Ammon's horn (tissue), 1 donor: Measurements from ENCODE around the gene SEMA3C.
A peak's percentile ranks its signal among the peaks of the same experiment; 100 is the strongest.

Experiments
- DNase-seq: peaks from one replicate; pipeline ENCODE4 v3.0.0-alpha.2; 2016; ENCODE audit warnings: low spot score

Gene SEMA3C

GRCh38 chr7:80848841-80849240 lies 70.0 kb downstream of the SEMA3C start:
- DNase-seq, result no peak

GRCh38 chr7:80847895-80848294 lies 71.0 kb downstream of the SEMA3C start:
- DNase-seq, result no peak

GRCh38 chr7:80847027-80847426 lies 71.8 kb downstream of the SEMA3C start:
- DNase-seq, result no peak

- DNase-seq, result no peak
These were observed 73.9 kb downstream of the SEMA3C start for GRCh38 chr7:80844916-80845315.

- DNase-seq, result no peak
These were observed 75.7 kb downstream of the SEMA3C start for GRCh38 chr7:80843018-80843677.

GRCh38 chr7:80842022-80842790 lies 76.6 kb downstream of the SEMA3C start:
- DNase-seq, result no peak

GRCh38 chr7:80841423-80841955 lies 77.4 kb downstream of the SEMA3C start:
- DNase-seq, result no peak

- no peak for DNase-seq
These were observed 78.2 kb downstream of the SEMA3C start for GRCh38 chr7:80840681-80841080.

- DNase-seq, result no peak
These were observed 79.0 kb downstream of the SEMA3C start for GRCh38 chr7:80839855-80840254.

GRCh38 chr7:80838643-80839042 lies 80.2 kb downstream of the SEMA3C start:
- no peak for DNase-seq

GRCh38 chr7:80837345-80837744 lies 81.5 kb downstream of the SEMA3C start:
- DNase-seq, result no peak

- DNase-seq, result no peak
These were observed 83.6 kb downstream of the SEMA3C start for GRCh38 chr7:80835251-80835650.

- no peak for DNase-seq
These were observed 85.3 kb downstream of the SEMA3C start for GRCh38 chr7:80833289-80834268.

GRCh38 chr7:80832006-80832405 lies 86.8 kb downstream of the SEMA3C start:
- no peak for DNase-seq

GRCh38 chr7:80830584-80831285 lies 88.1 kb downstream of the SEMA3C start:
- no peak for DNase-seq

- peak; percentile 11 for DNase-seq
These were observed 88.8 kb downstream of the SEMA3C start for GRCh38 chr7:80830010-80830409.

GRCh38 chr7:80829527-80829926 lies 89.3 kb downstream of the SEMA3C start:
- no peak for DNase-seq

- no peak for DNase-seq
These were observed 91.6 kb downstream of the SEMA3C start for GRCh38 chr7:80827239-80827633.

- no peak for DNase-seq
These were observed 92.2 kb downstream of the SEMA3C start for GRCh38 chr7:80826520-80827238.

GRCh38 chr7:80825499-80825898 lies 93.4 kb downstream of the SEMA3C start:
- no peak for DNase-seq

- DNase-seq, result no peak
These were observed 94.6 kb downstream of the SEMA3C start for GRCh38 chr7:80824253-80824652.
